Measurements from ENCODE around the gene ZNF397.

ZNF397 gene

DNA sequence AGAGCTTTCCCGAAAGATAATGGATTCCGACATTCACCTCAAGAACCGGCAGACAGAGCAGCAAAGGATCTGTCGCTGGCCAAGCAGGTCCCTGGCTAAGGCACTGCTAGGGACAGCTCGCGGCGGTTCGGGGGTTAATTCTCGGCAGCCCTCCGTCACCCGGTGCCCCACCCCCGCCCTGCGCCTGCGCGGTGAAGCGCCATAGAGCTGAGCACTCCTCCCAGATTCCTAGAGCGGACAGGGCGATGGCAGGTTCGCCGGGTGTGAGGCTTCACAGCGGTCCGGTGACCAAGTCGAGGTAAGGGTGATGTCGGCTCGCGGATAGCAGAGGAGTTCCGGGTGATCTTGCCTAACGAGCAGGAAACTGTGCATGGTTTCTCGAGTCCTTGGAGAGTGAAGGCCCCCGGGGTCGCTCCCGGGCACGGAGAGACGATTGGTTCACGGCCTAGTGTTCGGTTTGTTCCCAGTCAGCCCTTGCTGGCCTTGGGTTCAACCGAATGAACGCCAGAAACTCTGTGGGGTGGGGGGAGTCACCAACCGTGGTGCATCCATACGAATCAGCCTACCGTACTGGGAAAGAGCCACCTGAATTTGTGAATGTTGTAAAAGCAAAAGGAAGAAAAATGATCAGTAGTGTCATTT lies 49.4 kb downstream of the ZNF397 start, which contains the start of gene ZSCAN30:
ZSCAN30 (minus strand) TSS at position 136 of the 642 bp plus-strand sequence. CDS start 25,877 bp downstream, outside the sequence.
- DNase-seq (ENCODE audit: low spot score) = peak; percentile 89
- no peak for FAIRE-seq

DNA sequence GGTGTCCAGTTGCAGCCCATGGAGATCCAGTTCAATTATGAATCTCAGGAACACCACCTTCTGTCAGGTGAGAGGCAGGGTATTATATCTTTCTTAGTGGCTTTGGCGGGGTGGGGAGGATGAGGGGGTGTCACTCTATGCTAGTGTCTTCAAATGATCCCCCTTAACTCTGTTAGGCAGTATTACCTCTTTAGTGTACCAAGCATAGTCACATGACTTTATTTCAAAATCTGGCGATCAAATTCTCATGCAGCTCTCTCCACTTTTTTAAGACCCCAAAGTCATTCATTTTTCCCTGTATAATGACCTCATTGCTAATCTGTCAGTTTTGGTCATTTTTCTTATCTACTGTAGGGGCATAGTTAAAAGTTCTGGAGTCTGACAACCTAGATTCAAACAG lies 50.3 kb downstream of the ZNF397 start:
- FAIRE-seq (no peak), DNase-seq (ENCODE audit: low spot score) (no peak)

DNA sequence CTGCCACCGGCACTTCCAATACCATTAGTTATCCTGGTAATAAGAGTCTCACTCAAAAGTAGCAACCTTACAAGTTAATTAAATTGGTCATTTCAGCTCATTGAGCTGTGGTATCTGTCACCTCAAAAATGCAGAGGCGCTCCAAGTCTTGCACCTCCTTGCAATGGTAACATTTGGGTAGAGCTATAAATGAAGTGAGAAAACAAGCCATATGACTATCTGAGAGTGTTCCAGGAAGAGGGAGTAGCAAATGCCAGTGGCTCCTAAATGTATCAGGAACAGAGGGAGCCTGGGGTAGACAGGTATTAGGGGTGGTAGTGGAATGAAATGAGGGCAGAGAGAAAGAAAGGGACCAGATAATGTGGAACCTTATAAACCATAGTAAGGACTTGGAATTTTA lies 55.2 kb downstream of the ZNF397 start:
- FAIRE-seq (no peak), DNase-seq (ENCODE audit: low spot score) (no peak)

DNA sequence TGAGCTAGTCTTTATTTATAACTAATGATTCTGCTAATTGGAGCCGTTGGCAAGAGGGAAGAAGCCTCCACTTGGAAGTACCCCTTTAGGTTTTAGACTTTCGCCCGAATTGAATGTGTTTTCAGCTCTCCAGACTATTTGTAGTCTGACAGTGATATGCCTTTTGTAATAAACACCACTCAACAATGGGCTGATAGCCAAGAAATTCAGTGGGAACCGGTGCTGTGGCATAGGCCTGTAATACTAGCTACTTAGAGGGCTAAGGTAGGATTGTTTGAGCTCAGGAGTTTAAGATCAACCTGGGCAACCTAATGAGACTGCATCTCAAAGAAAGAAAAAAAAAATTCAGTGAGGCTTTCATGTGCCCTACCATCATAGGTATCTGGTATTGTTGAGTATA lies 62.8 kb downstream of the ZNF397 start:
- no peak for DNase-seq (ENCODE audit: low spot score)
- no peak for FAIRE-seq

DNA sequence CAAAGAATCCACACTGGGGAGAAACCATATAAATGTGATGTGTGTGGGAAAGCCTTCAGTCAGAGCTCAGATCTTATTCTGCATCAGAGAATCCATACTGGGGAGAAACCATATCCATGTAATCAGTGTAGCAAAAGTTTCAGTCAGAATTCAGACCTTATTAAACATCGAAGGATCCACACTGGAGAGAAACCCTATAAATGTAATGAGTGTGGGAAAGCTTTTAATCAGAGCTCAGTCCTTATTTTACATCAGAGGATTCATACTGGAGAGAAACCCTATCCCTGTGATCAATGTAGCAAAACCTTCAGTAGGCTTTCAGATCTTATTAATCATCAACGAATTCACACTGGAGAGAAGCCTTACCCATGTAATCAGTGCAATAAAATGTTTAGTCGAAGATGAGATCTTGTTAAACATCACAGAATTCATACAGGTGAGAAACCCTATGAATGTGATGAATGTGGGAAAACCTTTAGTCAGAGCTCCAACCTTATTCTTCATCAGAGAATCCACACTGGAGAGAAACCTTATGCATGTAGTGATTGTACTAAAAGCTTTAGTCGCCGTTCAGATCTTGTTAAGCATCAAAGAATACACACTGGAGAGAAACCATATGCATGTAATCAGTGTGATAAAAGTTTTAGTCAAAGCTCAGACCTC lies 65.9 kb downstream of the ZNF397 start:
- DNase-seq (ENCODE audit: low spot score) = no peak
- no peak for FAIRE-seq

Data from urothelium cell line (cell line).